Ascending aorta (tissue), 2 donors: ENCODE measurements around the gene PRG2. TPM values are rescaled to one million over a fixed set of nuclear protein-coding genes. Genes with fewer than 3 reads are reported as not detected.

ENCODE experiments used
- DNase-seq, 2 donors: peaks; one replicate each; pipeline ENCODE4 v3.0.0-alpha.2; 2019; ENCODE audit warnings: low spot score in 2 of 2
- H3K27ac ChIP-seq, 2 donors: fragments of 200-600 bp; sonication (generic); one replicate each; pipeline ENCODE4 v1.5.1; 2016 to 2017; ENCODE audit warnings: mild to moderate bottlenecking in 1 of 2
- H3K27me3 ChIP-seq: fragments of 200-600 bp; sonication (generic); one replicate; pipeline ENCODE4 v1.5.1; 2017
- H3K36me3 ChIP-seq, 2 donors: fragments of 200-600 bp; sonication (generic); one replicate each; pipeline ENCODE4 v1.5.1; 2016
- H3K4me1 ChIP-seq, 2 donors: fragments of 200-600 bp; sonication (generic); one replicate each; pipeline ENCODE4 v1.5.1; 2016 to 2017; ENCODE audit warnings: mild to moderate bottlenecking in 1 of 2
- H3K4me3 ChIP-seq, 2 donors: fragments of 200-600 bp; sonication (generic); one replicate each; pipeline ENCODE4 v1.5.1; 2016 to 2017; ENCODE audit warnings: mild to moderate bottlenecking in 1 of 2
- H3K9me3 ChIP-seq, 2 donors: fragments of 200-600 bp; sonication (generic); one replicate each; pipeline ENCODE4 v1.5.1; 2016
- intact Hi-C: fragments of 100-400 bp; cut with DNase I; formaldehyde crosslinking; loops from one replicate; pipeline ENCODE4 v1.15.1; 2023
- total RNA-seq: library from RNA; depleted of rRNA; stranded (reverse); fragments of >200 nt; gene quantifications from one replicate; pipeline ENCODE4 v1.1.0, GENCODE V29; 2016
- TF ChIP-seq, protein P1 (sequence below), 3 experiments: fragments of 200-600 bp in 2 of 3; fragments of 450-650 bp in 1 of 3; sonication (generic) in 2 of 3; IDR thresholded peaks; one replicate each; pipeline ENCODE4 v1.5.1; 2016 to 2019; ENCODE audit warnings: antibody characterized with exemption in 3 of 3, mild to moderate bottlenecking in 1 of 3, moderate library complexity in 1 of 3

PRG2 gene
- total RNA-seq, 1 donor from 2014 or later, result not detected

DNA sequence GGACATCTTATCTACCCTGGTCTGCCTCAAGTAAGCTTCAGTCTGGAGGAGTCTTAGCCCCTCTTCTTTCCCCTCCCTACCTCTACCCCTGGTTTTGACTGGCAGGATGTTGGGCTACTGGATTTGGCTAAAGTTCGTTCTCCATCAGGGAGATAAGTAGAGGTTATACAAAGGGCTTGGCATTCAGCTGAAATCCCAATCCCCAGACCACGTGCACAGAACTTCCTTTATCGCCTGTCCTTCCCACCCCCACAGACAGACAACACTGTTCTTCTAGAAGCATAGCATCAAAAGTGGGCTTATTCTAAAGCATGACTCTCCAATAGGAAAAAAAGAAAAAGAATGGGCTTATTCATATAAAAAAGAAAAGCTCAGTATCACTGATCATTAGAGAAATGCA lies 17.3 kb downstream of the PRG2 start:
- no peaks in the 10 kb centered on the region for H3K36me3 ChIP-seq
- no peaks in the 10 kb centered on the region for H3K27me3 ChIP-seq
- intact Hi-C loops, result no loop called here
- no peak overlapping the region for H3K27ac ChIP-seq
- no peaks in the 10 kb centered on the region for H3K9me3 ChIP-seq
- no peak for DNase-seq
- H3K4me1 ChIP-seq, result no peaks in the 10 kb centered on the region
- TF ChIP-seq, protein P1, sequence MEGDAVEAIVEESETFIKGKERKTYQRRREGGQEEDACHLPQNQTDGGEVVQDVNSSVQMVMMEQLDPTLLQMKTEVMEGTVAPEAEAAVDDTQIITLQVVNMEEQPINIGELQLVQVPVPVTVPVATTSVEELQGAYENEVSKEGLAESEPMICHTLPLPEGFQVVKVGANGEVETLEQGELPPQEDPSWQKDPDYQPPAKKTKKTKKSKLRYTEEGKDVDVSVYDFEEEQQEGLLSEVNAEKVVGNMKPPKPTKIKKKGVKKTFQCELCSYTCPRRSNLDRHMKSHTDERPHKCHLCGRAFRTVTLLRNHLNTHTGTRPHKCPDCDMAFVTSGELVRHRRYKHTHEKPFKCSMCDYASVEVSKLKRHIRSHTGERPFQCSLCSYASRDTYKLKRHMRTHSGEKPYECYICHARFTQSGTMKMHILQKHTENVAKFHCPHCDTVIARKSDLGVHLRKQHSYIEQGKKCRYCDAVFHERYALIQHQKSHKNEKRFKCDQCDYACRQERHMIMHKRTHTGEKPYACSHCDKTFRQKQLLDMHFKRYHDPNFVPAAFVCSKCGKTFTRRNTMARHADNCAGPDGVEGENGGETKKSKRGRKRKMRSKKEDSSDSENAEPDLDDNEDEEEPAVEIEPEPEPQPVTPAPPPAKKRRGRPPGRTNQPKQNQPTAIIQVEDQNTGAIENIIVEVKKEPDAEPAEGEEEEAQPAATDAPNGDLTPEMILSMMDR (IDR thresholded peaks at IDR 0.05), result no peak
- H3K4me3 ChIP-seq, result no peak overlapping the region

DNA sequence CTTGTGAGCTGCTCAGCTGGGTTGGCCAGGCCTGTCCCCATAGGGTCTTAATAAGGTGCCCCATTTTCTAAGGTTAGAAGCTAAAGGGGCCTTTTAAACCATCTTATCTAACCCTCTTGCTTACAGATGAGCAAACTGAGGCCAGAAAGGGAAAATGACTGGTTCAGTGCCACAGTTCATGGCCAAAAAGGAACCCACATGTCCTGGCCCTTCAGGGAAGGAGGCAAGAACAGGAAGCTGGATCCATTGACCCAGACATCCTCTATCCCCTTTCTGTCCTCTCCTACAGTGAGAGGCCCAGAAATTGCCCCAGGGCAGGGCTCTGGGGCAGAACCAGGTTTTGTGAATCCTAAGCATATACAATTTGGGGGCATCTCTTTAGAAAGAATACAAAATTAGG lies 19.5 kb downstream of the PRG2 start:
- no peak overlapping the region for H3K27ac ChIP-seq
- H3K9me3 ChIP-seq, result no peaks in the 10 kb centered on the region
- DNase-seq, result no peak
- TF ChIP-seq, protein P1 (IDR thresholded peaks at IDR 0.05), result no peak
- H3K4me1 ChIP-seq, result no peaks in the 10 kb centered on the region
- H3K36me3 ChIP-seq, result no peaks in the 10 kb centered on the region
- no peak overlapping the region for H3K4me3 ChIP-seq
- no peaks in the 10 kb centered on the region for H3K27me3 ChIP-seq
- intact Hi-C loops, result no loop called here

DNA sequence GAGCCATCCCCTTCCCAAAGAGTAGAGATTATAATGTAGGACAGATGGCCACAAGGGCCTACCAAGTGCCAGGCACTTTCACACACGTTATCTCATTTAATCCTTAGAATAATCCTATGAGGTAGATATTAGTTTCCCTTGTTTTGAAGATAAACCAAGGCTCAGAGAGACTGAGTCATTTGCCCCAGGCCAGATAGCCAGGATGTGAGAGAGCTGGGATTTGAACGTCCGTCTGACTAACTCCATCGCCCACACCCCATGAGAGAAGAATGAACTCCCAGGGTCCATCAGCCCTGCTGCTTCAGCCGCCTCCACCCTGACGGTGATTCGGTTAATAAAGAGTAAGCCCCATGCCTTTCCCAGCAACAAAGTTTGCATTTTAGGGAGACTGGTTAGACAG lies 20.2 kb downstream of the PRG2 start:
- no peaks in the 10 kb centered on the region for H3K27me3 ChIP-seq
- intact Hi-C loops, result no loop called here
- TF ChIP-seq, protein P1 (IDR thresholded peaks at IDR 0.05), result no peak
- H3K36me3 ChIP-seq, result no peaks in the 10 kb centered on the region
- no peaks in the 10 kb centered on the region for H3K9me3 ChIP-seq
- no peak overlapping the region for H3K27ac ChIP-seq
- DNase-seq, result no peak
- H3K4me3 ChIP-seq, result no peak overlapping the region
- no peaks in the 10 kb centered on the region for H3K4me1 ChIP-seq

DNA sequence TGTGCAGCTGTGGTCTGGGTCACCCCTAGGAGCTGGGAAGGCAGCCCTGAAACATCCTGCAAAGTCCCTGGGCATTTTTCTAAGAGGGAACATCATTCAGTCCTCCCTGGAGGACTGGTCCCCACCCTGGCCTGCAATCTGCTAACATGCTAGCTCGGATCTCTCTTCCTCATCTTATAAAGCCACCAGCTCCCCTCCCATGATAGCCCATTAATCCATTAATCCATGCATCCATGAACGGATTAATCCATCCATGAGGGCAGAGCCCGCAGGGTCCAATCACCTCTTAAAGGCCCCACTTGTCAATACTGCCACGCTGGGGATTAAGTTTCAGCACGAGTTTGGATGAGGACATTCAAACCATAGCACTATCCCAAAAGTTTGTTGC lies 21.6 kb downstream of the PRG2 start:
- no peak overlapping the region for H3K4me3 ChIP-seq
- H3K36me3 ChIP-seq, result no peaks in the 10 kb centered on the region
- no peak overlapping the region for H3K27ac ChIP-seq
- H3K4me1 ChIP-seq, result no peaks in the 10 kb centered on the region
- no peaks in the 10 kb centered on the region for H3K27me3 ChIP-seq
- no peak for DNase-seq
- intact Hi-C loops, result no loop called here
- TF ChIP-seq, protein P1 (IDR thresholded peaks at IDR 0.05), result no peak
- no peaks in the 10 kb centered on the region for H3K9me3 ChIP-seq

DNA sequence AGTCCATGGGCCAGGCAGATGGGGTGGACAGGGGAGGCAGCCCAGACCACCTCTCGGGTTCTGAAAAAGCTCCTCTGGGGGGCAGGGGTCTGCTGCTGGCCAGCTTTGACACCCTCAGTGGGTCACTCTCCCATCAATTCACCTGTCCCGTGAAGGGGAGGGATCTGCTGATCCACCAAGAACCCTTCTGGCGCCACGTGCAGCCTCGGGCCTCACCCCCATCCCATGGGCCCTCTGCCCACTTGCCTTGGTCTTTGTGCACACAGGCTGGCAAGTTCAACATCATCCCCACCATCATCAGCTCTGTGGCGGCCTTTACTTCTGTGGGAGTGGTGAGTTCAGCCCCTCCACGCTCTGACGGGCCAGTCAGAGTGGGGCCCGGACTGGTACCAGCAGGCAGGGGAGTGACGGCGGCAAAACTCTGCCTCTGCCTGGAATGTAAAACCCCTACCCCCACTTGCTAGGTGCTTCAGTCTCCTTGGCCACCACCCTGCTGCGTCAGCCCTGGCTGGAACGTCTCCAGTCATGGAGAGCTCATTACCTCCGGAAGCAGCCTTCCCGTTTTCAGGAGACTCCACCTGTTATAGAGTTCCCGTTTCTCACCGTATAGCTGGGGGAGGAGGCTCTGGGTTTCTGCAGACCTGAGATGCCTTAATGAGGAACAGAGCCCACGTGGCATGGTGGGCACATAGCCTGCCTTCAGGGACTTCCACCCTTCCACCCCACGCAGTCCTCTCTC lies 22.2 kb downstream of the PRG2 start:
- Histone ChIP-seq H3K9me3 (no peaks in the 10 kb centered on the region), H3K4me1 (no peaks in the 10 kb centered on the region), H3K4me3 (no peak overlapping the region), H3K36me3 (no peaks in the 10 kb centered on the region), H3K27ac (no peak overlapping the region), H3K27me3 (no peaks in the 10 kb centered on the region)
- TF ChIP-seq, protein P1 (IDR thresholded peaks at IDR 0.05), result no peak
- DNase-seq, result no peak
- intact Hi-C loops, result no loop called here
